HT-29 (cell line): ENCODE data around the gene SBF2. TPM values are rescaled to one million over a fixed set of nuclear protein-coding genes. Genes with fewer than 3 reads are reported as not detected.
"Not testable (repeated sequence)": the region's sequence is repeated elsewhere in the genome, so short reads cannot be mapped to it uniquely, and the experiment has no call there.

Source experiments
- DNase-seq: peaks from one replicate; pipeline ENCODE4 v3.0.0-alpha.2; 2015; ENCODE audit warnings: low spot score
- total RNA-seq: library from RNA; depleted of rRNA; stranded (reverse); fragments of >200 nt; shearing (Covaris generic); gene quantifications from 2 replicates; pipeline ENCODE4 v1.2.3, GENCODE V29; 2014

SBF2 gene
- total RNA-seq, 1 experiment from 2014 or later = 24.4 TPM

- no peak for DNase-seq
Observed at GRCh38 chr11:10267821-10268220, 26.2 kb downstream of the SBF2 start.

- no peak for DNase-seq
Observed at GRCh38 chr11:10265936-10266335, 28.1 kb downstream of the SBF2 start.

- not testable (repeated sequence) for DNase-seq
Observed at GRCh38 chr11:10264716-10265115, 29.3 kb downstream of the SBF2 start.

GRCh38 chr11:10263929-10264328 is 30.1 kb downstream of the SBF2 start:
- no peak for DNase-seq

GRCh38 chr11:10261821-10262220 is 32.2 kb downstream of the SBF2 start:
- DNase-seq = no peak

- DNase-seq = no peak
Observed at GRCh38 chr11:10257478-10257877, 36.5 kb downstream of the SBF2 start.

GRCh38 chr11:10255388-10256125 is 38.5 kb downstream of the SBF2 start:
- no peak for DNase-seq

GRCh38 chr11:10249448-10250131 is 44.4 kb downstream of the SBF2 start:
- not testable (repeated sequence) for DNase-seq

- no peak for DNase-seq
Observed at GRCh38 chr11:10247011-10247410, 47.0 kb downstream of the SBF2 start.

GRCh38 chr11:10243896-10244575 is 50.0 kb downstream of the SBF2 start:
- no peak for DNase-seq

GRCh38 chr11:10236840-10237239 is 57.2 kb downstream of the SBF2 start:
- no peak for DNase-seq

GRCh38 chr11:10233581-10233980 is 60.4 kb downstream of the SBF2 start:
- peak; percentile 21 for DNase-seq

GRCh38 chr11:10232756-10233155 is 61.3 kb downstream of the SBF2 start:
- DNase-seq = no peak

GRCh38 chr11:10231803-10232202 is 62.2 kb downstream of the SBF2 start:
- DNase-seq = not testable (repeated sequence)

GRCh38 chr11:10225553-10225952 is 68.5 kb downstream of the SBF2 start:
- DNase-seq = no peak

- DNase-seq = no peak
Observed at GRCh38 chr11:10222399-10222798, 71.6 kb downstream of the SBF2 start.

- no peak for DNase-seq
Observed at GRCh38 chr11:10221342-10221741, 72.7 kb downstream of the SBF2 start.

- DNase-seq = no peak
Observed at GRCh38 chr11:10211470-10211869, 82.5 kb downstream of the SBF2 start.

- no peak for DNase-seq
Observed at GRCh38 chr11:10209326-10209725, 84.7 kb downstream of the SBF2 start.

GRCh38 chr11:10208131-10208575 is 85.9 kb downstream of the SBF2 start:
- DNase-seq = peak; percentile 80

- no peak for DNase-seq
Observed at GRCh38 chr11:10205928-10206327, 88.1 kb downstream of the SBF2 start.

- DNase-seq = no peak
Observed at GRCh38 chr11:10204021-10204420, 90.0 kb downstream of the SBF2 start.

- DNase-seq = no peak
Observed at GRCh38 chr11:10201343-10201742, 92.7 kb downstream of the SBF2 start.
